ENCODE results near the gene SLC39A13. TPM values are rescaled to one million over a fixed set of nuclear protein-coding genes. Genes with fewer than 3 reads are reported as not detected.

The SLC39A13 gene
- total RNA-seq, 1 donor from 2014 or later = 76.6 TPM

- Mint-ChIP-seq H3K36me3 (ENCODE audit: low read depth, unreplicated experiment) (no peaks in the 10 kb centered on the region), H3K9me3 (ENCODE audit: unreplicated experiment) (no peaks in the 10 kb centered on the region), H3K4me3 (ENCODE audit: unreplicated experiment) (no peak overlapping the region), H3K4me1 (ENCODE audit: low read depth, unreplicated experiment) (no peaks in the 10 kb centered on the region), H3K27ac (ENCODE audit: unreplicated experiment) (no peak overlapping the region), H3K27me3 (ENCODE audit: low read depth, unreplicated experiment) (no peaks in the 10 kb centered on the region)
- Histone ChIP-seq H3K27ac (ENCODE audit: low read depth, low read length) (no peak overlapping the region), H3K4me3 (ENCODE audit: insufficient read depth, low read depth, low read length) (no peak overlapping the region), H3K79me2 (ENCODE audit: insufficient read depth, low read length) (no peaks in the 10 kb centered on the region), H3K9me3 (ENCODE audit: insufficient read depth, low read depth, low read length) (no peaks in the 10 kb centered on the region), H3K9ac (ENCODE audit: low read length) (no peak overlapping the region), H2AFZ (ENCODE audit: low read depth, low read length) (no peak overlapping the region), H4K20me1 (ENCODE audit: insufficient read depth, low read length) (no peaks in the 10 kb centered on the region), H3K36me3 (ENCODE audit: insufficient read depth, low read length) (no peaks in the 10 kb centered on the region), H3K27me3 (ENCODE audit: insufficient read depth, low read length) (no peaks in the 10 kb centered on the region), H3K4me1 (ENCODE audit: insufficient read depth, low read length) (peaks cover 5% of the 10 kb centered on the region), H3K4me2 (ENCODE audit: low read length) (no peak overlapping the region)
- no peak for FAIRE-seq
- TF ChIP-seq EZH2 (IDR thresholded peaks at IDR 0.05; ENCODE audit: insufficient read depth, low read length) (no peak), CTCF (IDR thresholded peaks at IDR 0.05; ENCODE audit: insufficient read depth, low read depth, low read length) (no peak)
- no peak for DNase-seq (ENCODE audit: low read depth)
These were observed 23.1 kb downstream of the SLC39A13 start for GRCh38 chr11:47431356-47432083.

GRCh38 chr11:47433157-47433556, 24.8 kb downstream of the SLC39A13 start:
- Histone ChIP-seq H3K27ac (ENCODE audit: low read depth, low read length) (no peak overlapping the region), H3K4me1 (ENCODE audit: insufficient read depth, low read length) (peaks cover 5% of the 10 kb centered on the region), H2AFZ (ENCODE audit: low read depth, low read length) (no peak overlapping the region), H4K20me1 (ENCODE audit: insufficient read depth, low read length) (no peaks in the 10 kb centered on the region), H3K9ac (ENCODE audit: low read length) (no peak overlapping the region), H3K27me3 (ENCODE audit: insufficient read depth, low read length) (no peaks in the 10 kb centered on the region), H3K9me3 (ENCODE audit: insufficient read depth, low read depth, low read length) (no peaks in the 10 kb centered on the region), H3K4me3 (ENCODE audit: insufficient read depth, low read depth, low read length) (no peak overlapping the region), H3K36me3 (ENCODE audit: insufficient read depth, low read length) (no peaks in the 10 kb centered on the region), H3K79me2 (ENCODE audit: insufficient read depth, low read length) (no peaks in the 10 kb centered on the region), H3K4me2 (ENCODE audit: low read length) (no peak overlapping the region)
- peaks cover 5% of the 10 kb centered on the region for H3K36me3 Mint-ChIP-seq (ENCODE audit: low read depth, unreplicated experiment)
- no peak overlapping the region for H3K4me3 Mint-ChIP-seq (ENCODE audit: unreplicated experiment)
- no peaks in the 10 kb centered on the region for H3K9me3 Mint-ChIP-seq (ENCODE audit: unreplicated experiment)
- TF ChIP-seq EZH2 (IDR thresholded peaks at IDR 0.05; ENCODE audit: insufficient read depth, low read length) (no peak), CTCF (IDR thresholded peaks at IDR 0.05; ENCODE audit: insufficient read depth, low read depth, low read length) (no peak)
- H3K27me3 Mint-ChIP-seq (ENCODE audit: low read depth, unreplicated experiment) = no peaks in the 10 kb centered on the region
- FAIRE-seq = no peak
- no peak overlapping the region for H3K27ac Mint-ChIP-seq (ENCODE audit: unreplicated experiment)
- DNase-seq (ENCODE audit: low read depth) = peak; percentile 20
- H3K4me1 Mint-ChIP-seq (ENCODE audit: low read depth, unreplicated experiment) = no peaks in the 10 kb centered on the region
